Prostate gland (tissue), 2 donors: Measurements from ENCODE around the gene RHBDF2.
"Not testable (repeated sequence)": the region's sequence is repeated elsewhere in the genome, so short reads cannot be mapped to it uniquely, and the experiment has no call there.

Experiments used
- CTCF ChIP-seq, 4 experiments: fragments of 200-600 bp in 2 of 4; fragments of 450-650 bp in 2 of 4; sonication (generic) in 2 of 4; IDR thresholded peaks; 1 replicate in 3 of 4; 2 replicates in 1 of 4; pipeline ENCODE4 v1.5.1; 2016 to 2019; ENCODE audit warnings: antibody characterized with exemption in 4 of 4, mild to moderate bottlenecking in 2 of 4, moderate library complexity in 2 of 4
- POLR2A ChIP-seq: fragments of 450-650 bp; IDR thresholded peaks from one replicate; pipeline ENCODE4 v1.6.1; 2016; ENCODE audit warnings: antibody characterized with exemption, mild to moderate bottlenecking

DNA sequence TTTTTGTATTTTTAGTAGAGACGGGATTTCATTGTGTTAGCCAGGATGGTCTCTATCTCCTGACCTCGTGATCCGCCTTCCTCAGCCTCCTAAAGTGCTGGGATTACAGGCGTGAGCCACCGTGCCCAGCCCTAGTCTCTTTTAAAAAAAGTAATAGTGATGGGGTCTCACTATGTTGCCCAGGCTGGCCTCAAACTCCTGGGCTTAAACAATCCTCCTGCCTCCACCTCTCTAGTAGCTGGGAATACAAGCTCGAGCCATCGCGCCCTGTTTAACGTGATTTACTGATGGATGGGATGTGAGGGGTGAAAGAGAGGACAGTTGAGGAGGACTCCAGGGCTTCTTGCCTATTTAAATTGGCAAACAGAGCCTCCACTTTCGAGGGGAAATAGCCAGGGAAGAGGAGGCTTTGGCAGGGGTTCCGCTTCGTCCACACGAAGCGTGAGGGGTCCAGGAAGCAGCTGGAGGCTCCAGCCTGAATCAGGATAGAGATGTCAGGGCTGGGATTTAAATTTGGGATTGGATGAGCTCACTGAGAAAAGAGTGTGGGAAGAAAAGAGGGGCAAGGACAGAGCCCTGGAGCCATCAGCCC lies 7.3 kb upstream of the RHBDF2 start:
- TF ChIP-seq POLR2A; CTCF (IDR thresholded peaks at IDR 0.05): not testable (repeated sequence)
